Dedifferentiated amniotic fluid mesenchymal stem cell (primary cell): ENCODE measurements around the gene CLIC5.

Experiments
- DNase-seq: peaks from one replicate; pipeline ENCODE4 v3.0.0-alpha.2; 2016; ENCODE audit errors: extremely low spot score

The CLIC5 gene

DNA sequence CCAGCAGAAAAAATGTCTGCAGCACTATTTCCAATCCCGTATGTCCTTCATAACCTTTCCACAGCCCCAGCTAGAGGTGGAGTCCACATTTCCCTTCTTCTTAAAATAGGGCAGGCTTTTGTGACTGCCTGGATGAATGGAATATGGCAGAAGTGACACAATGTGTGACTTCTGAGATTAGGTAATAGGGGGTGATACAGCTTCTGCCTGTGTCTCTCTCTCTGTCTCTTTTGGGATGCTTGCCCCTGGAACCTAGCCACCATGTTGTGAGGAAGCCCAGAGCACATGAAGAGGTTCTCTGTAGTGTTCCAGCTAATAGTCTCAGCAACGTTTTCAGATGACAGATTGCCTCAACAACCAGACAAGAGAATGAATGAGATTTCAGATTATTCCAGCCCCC lies 51.4 kb downstream of the CLIC5 start:
- no peak for DNase-seq

GRCh38 chr6:45963896-45964295 lies 51.8 kb downstream of the CLIC5 start:
- no peak for DNase-seq

DNA sequence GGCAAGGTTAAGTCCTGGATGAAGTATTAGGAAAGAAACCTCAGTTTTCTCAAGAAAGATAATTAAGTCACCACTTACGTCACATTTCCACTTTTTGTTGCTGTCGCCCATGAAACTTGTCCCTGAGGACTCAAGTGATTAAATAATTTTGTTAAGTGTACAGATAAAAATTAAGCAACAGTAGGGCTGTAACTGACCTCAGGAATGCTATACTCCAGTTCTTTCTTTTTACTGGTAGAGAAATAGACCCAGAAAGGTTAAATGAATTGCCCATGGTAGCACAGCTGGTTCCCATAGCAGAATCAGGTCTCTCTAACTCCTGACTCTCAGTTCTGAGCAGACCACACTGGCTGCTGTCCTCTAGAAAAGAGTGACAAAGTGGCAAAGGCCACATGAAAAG lies 54.5 kb downstream of the CLIC5 start:
- no peak for DNase-seq

GRCh38 chr6:45959534-45960145 lies 56.0 kb downstream of the CLIC5 start:
- DNase-seq, result no peak

DNA sequence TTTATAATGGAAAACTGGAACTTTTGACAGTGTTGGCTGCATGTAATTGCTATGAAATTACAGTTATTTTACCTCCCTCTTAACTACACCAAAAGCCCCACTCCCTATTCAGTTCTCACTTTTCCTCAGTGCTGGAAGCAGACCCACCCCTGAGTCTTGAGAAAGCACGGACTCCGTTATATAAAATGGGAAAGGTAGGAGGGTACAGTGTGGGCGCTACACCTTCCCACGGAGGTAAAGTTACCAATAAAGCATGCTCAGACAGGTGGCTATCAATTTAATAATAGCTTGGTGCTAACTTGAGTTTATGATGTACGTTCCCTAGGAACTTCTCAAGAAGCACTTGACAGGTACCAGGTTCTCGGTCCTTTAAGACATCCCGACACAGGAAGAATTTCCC lies 59.0 kb downstream of the CLIC5 start:
- DNase-seq, result no peak

GRCh38 chr6:45956176-45956575 lies 59.5 kb downstream of the CLIC5 start:
- DNase-seq, result no peak

DNA sequence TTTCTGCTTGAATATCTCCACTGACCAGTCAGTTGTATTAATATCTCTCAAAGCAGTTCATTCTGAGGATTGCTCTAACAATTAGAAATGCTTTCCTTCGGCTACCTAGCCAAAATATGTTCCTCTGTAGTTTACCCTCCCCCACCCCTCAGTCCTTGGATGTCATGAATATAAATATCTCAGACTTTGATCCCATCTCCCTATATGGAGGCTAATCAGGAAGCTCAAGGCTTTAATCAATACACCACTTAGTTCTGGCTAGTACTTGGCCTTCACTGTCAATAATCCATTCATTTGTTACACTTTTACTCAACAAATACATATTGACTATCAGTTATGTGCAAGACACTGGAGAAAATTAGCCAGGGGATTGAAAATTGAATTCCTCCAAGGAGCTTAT lies 60.1 kb downstream of the CLIC5 start:
- DNase-seq, result no peak

- no peak for DNase-seq
Measured at GRCh38 chr6:45952546-45952945, 63.1 kb downstream of the CLIC5 start.

GRCh38 chr6:45952168-45952529 lies 63.5 kb downstream of the CLIC5 start:
- DNase-seq, result no peak

DNA sequence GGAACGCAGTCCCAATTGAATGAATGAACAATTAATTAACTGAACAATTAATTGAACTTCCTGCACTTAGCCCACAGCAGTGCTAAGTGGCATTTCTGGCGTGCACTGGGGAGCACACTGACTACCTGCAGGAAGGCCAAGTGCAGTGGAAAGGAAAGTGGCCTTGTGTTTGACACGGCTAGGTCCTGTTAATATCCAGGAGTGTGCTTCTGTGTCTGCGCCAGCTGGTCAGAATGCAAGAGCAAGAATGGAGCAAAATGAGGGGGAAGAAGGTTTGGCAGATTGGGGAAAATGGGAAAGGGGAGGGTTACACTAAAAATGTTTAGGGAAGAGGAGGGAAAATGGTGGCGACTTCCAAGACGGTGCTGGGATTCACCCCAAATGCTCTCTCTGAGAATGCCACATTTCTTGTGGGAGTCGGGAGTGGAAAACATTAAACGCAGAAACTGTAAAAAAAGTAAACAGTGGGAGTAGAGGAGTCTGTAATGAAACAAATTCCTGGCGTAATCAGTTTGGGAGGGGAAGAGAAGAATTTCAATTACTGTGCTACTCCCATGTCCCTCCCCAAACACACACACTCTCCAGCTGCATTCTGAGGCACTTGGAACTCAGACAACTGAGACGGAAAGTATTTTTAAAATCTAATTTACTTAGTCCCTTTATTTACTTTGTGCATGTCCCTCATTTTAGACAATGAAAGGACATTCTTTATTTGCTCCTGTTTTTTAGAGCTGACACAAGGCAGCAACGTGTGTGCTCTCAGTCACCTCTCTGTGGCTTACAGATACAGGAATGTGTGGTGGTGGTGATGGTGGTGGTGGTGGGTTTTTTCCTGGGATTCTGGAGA lies 64.1 kb downstream of the CLIC5 start:
- DNase-seq, result peak; percentile 27

GRCh38 chr6:45949256-45949655 lies 66.4 kb downstream of the CLIC5 start:
- no peak for DNase-seq

GRCh38 chr6:45947807-45948206 lies 67.9 kb downstream of the CLIC5 start:
- DNase-seq, result no peak

GRCh38 chr6:45946887-45947286 lies 68.8 kb downstream of the CLIC5 start:
- DNase-seq, result no peak

DNA sequence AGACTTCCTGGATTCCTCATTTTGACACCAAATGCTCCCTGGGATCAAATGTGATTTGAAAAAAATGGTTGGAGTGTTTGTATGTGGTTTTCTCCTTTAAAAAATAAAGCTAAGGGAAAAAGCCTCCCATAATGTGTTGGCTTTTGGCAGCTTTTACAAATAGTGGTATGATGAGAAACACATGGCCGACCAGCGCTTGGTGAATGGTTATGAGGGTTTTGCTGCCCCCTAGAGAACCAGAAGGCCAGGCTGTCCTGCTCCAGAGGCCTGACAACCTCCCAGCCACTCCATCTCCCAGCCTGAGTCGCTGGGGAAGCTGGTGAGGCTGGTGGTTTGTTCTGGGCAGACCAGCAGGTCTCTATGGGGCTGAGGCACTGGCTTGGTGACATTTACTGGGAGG lies 69.3 kb downstream of the CLIC5 start:
- peak; percentile 64 for DNase-seq

GRCh38 chr6:45942953-45943352 lies 72.7 kb downstream of the CLIC5 start:
- DNase-seq, result no peak

GRCh38 chr6:45933855-45934254 lies 81.8 kb downstream of the CLIC5 start:
- no peak for DNase-seq

- DNase-seq, result no peak
Measured at GRCh38 chr6:45931232-45931631, 84.4 kb downstream of the CLIC5 start.

GRCh38 chr6:45930420-45931040 lies 85.1 kb downstream of the CLIC5 start:
- no peak for DNase-seq

DNA sequence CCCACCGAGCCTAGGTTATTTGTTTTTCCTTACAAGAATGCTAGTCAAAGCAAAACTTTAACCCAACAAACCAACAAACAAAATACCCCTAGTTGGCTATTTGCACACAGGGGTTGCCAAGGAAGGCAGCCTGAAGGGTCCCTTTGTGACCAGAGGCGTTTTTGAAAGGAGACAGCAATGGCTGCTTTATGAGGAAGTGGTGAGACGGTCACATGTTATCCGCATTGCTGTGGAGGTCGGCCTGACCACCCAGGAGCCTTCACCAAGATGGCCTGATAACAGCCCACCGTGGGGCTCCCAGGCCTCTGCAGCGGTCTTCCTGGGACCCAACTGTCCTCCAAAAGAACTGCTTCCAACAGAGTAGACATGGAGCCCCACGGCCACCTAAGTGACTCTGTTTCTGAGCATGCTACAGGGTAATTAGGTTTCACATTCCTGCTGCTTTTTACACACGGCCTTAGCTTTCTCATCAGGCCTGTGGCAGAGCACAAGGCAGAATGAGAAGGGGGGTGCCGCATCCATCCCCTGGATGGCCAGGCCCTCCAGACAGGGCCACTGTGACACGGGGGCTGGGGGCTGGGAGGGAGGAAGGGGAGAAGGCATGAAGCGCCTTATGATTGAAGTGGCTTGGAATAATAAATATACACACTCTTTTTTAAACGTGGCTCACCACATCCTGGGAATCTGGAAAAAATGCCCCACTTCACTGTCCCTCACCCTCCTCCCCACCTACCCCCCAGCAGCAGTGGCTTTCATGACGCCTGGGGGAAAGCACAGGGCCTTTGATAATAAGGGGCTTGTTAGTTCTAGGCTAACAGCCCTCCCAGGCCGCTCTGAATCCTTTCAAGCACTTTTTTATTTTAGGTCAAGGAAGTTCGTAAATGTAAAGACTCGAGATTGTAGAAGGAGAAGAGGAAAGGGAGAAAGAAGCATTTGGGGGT lies 86.0 kb downstream of the CLIC5 start:
- DNase-seq, result no peak

- DNase-seq, result no peak
Measured at GRCh38 chr6:45928721-45929305, 86.8 kb downstream of the CLIC5 start.
